HepG2 (cell line): Measurements from ENCODE around the gene REPIN1. TPM values are rescaled to one million over a fixed set of nuclear protein-coding genes. Genes with fewer than 3 reads are reported as not detected.

Experiments used
- AHR ChIP-seq: IDR thresholded peaks from 2 replicates; pipeline ENCODE4 v1.6.1; 2018; ENCODE audit warnings: missing genetic modification reagents, missing compliant biosample characterization
- HOXA5 ChIP-seq: sonication (generic); formaldehyde crosslinking; IDR thresholded peaks from 2 replicates; pipeline ENCODE4 v1.4.0; 2020; ENCODE audit warnings: missing genetic modification reagents
- KMT2A ChIP-seq: sonication (generic); formaldehyde crosslinking; IDR thresholded peaks from 2 replicates; pipeline ENCODE4 v1.4.0; 2020; ENCODE audit warnings: missing genetic modification reagents
- SALL1 ChIP-seq: sonication (generic); formaldehyde crosslinking; IDR thresholded peaks from 2 replicates; pipeline ENCODE4 v1.8.0; 2022; ENCODE audit warnings: mild to moderate bottlenecking, missing genetic modification reagents
- ZBTB7B ChIP-seq: sonication (generic); formaldehyde crosslinking; IDR thresholded peaks from 2 replicates; pipeline ENCODE4 v1.4.0; 2020; ENCODE audit warnings: missing genetic modification reagents
- ZFY ChIP-seq: sonication (generic); formaldehyde crosslinking; IDR thresholded peaks from 2 replicates; pipeline ENCODE4 v1.4.0; 2020; ENCODE audit warnings: missing genetic modification reagents
- ZNF546 ChIP-seq: sonication (generic); formaldehyde crosslinking; conservative IDR thresholded peaks from 2 replicates; pipeline ENCODE4 v1.8.1; 2023; ENCODE audit warnings: mild to moderate bottlenecking, missing genetic modification reagents
- ZNF556 ChIP-seq: sonication (generic); formaldehyde crosslinking; IDR thresholded peaks from 2 replicates; pipeline ENCODE4 v1.4.0; 2020; ENCODE audit warnings: mild to moderate bottlenecking, missing genetic modification reagents, borderline replicate concordance
- ZNF570 ChIP-seq: sonication (generic); formaldehyde crosslinking; IDR thresholded peaks from 2 replicates; pipeline ENCODE4 v1.4.0; 2020; ENCODE audit warnings: mild to moderate bottlenecking, missing genetic modification reagents, borderline replicate concordance
- ZNF614 ChIP-seq: IDR thresholded peaks from 2 replicates; pipeline ENCODE4 v1.6.1; 2018; ENCODE audit warnings: missing biosample characterization, missing genetic modification reagents, inconsistent platforms, borderline replicate concordance
- polyA plus RNA-seq, 8 experiments: library from polyadenylated mRNA; depleted of rRNA in 3 of 8; stranded (reverse) in 7 of 8; unstranded in 1 of 8; fragments of >200 nt; fragmentation: Illumina TruSeq in 4 of 8; extraction: Trizol in 4 of 8; gene quantifications; 2 replicates each; pipeline versions ENCODE4 v1.2.1 to v1.2.3, GENCODE V29; 2011 to 2016; ENCODE audit warnings: low read depth in 4 of 8, missing spikeins in 1 of 8, mixed read lengths in 1 of 8; ENCODE audit not compliant: insufficient read depth in 1 of 8
- total RNA-seq, 5 experiments: library from RNA; depleted of rRNA; stranded (reverse); fragments of >200 nt; fragmentation: Illumina TruSeq; extraction: Trizol; gene quantifications; 2 replicates each; pipeline ENCODE4 v1.2.3, GENCODE V29; 2016; ENCODE audit warnings: low read depth in 1 of 5
- TF ChIP-seq, protein P1 (sequence below): IDR thresholded peaks from 2 replicates; pipeline ENCODE4 v1.6.1; 2018; ENCODE audit warnings: missing genetic modification reagents
- TF ChIP-seq, protein P2 (sequence below): sonication (generic); formaldehyde crosslinking; IDR thresholded peaks from 2 replicates; pipeline ENCODE4 v1.4.0; 2020; ENCODE audit warnings: mild to moderate bottlenecking, missing genetic modification reagents
- TF ChIP-seq, protein P3 (sequence below): sonication (generic); formaldehyde crosslinking; IDR thresholded peaks from 2 replicates; pipeline ENCODE4 v1.4.0; 2020; ENCODE audit warnings: mild to moderate bottlenecking, missing genetic modification reagents

Gene REPIN1
- total and polyA plus RNA-seq, 2 of the 13 experiments (the other 11 are each of a cell fraction or from before 2014, with no cell fraction given), result 69.9 to 108 TPM

DNA sequence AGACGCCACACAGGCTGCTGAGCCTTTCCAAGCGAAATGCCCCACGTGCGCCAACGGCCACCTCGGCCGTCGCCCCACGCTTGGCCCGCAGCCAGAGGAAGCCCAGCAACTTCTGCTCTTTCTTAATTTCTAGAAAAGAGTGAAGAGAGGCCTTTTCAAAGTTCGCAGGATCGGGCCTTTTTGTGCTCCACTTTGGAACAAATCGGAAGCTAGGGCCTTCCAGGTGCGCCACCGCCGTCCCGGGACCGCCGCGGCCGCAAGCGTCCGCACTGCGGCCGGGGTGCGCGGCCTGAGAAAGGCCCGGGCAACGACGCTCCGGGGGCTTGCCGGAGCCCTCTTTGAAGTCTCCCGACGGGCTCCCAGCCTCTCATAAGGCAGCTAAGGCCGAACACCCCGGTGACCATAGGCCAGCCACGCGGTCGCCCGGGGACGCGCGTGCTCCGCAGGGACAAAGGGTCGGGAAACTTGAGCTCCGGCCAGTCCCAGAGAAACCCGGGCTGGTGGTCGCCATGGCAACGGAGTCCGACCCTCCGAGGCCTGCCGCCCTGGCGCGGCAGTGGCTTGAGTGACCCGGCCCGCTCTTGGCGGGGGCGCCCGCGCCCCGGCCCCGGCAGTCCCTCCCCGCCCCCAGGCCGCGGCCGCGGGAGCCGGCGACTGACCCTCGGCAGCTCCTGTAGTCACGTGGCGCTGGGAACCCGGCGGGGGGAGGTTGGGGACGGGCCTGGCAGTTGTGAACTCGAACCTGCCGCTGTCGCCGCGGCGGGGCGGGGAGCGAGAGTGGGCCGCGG is at the start of gene REPIN1 (continued):
- TF ChIP-seq ZBTB7B (CRISPR knock-in tag), result peak; percentile 73; the same call in 1 of the 2 replicates
- TF ChIP-seq AHR (CRISPR knock-in tag), result 0 out of 2 replicates have a peak, but pooled peaks have one; percentile 72
- TF ChIP-seq ZNF546 (CRISPR knock-in tag), result peak; percentile 83; the same call in 1 of the 2 replicates
- TF ChIP-seq SALL1 (CRISPR knock-in tag), result peak; percentile 85
- TF ChIP-seq ZNF570 (CRISPR knock-in tag), result peak; percentile 74; the same call in 1 of the 2 replicates
- TF ChIP-seq, protein P1, sequence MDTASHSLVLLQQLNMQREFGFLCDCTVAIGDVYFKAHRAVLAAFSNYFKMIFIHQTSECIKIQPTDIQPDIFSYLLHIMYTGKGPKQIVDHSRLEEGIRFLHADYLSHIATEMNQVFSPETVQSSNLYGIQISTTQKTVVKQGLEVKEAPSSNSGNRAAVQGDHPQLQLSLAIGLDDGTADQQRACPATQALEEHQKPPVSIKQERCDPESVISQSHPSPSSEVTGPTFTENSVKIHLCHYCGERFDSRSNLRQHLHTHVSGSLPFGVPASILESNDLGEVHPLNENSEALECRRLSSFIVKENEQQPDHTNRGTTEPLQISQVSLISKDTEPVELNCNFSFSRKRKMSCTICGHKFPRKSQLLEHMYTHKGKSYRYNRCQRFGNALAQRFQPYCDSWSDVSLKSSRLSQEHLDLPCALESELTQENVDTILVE, result peak; percentile 87; the same call in 1 of the 2 replicates
- peak; percentile 94 for TF ChIP-seq ZFY (CRISPR knock-in tag)
- peak; percentile 91; the same call in 1 of the 2 replicates for TF ChIP-seq ZNF556 (CRISPR knock-in tag)
- TF ChIP-seq, protein P2, sequence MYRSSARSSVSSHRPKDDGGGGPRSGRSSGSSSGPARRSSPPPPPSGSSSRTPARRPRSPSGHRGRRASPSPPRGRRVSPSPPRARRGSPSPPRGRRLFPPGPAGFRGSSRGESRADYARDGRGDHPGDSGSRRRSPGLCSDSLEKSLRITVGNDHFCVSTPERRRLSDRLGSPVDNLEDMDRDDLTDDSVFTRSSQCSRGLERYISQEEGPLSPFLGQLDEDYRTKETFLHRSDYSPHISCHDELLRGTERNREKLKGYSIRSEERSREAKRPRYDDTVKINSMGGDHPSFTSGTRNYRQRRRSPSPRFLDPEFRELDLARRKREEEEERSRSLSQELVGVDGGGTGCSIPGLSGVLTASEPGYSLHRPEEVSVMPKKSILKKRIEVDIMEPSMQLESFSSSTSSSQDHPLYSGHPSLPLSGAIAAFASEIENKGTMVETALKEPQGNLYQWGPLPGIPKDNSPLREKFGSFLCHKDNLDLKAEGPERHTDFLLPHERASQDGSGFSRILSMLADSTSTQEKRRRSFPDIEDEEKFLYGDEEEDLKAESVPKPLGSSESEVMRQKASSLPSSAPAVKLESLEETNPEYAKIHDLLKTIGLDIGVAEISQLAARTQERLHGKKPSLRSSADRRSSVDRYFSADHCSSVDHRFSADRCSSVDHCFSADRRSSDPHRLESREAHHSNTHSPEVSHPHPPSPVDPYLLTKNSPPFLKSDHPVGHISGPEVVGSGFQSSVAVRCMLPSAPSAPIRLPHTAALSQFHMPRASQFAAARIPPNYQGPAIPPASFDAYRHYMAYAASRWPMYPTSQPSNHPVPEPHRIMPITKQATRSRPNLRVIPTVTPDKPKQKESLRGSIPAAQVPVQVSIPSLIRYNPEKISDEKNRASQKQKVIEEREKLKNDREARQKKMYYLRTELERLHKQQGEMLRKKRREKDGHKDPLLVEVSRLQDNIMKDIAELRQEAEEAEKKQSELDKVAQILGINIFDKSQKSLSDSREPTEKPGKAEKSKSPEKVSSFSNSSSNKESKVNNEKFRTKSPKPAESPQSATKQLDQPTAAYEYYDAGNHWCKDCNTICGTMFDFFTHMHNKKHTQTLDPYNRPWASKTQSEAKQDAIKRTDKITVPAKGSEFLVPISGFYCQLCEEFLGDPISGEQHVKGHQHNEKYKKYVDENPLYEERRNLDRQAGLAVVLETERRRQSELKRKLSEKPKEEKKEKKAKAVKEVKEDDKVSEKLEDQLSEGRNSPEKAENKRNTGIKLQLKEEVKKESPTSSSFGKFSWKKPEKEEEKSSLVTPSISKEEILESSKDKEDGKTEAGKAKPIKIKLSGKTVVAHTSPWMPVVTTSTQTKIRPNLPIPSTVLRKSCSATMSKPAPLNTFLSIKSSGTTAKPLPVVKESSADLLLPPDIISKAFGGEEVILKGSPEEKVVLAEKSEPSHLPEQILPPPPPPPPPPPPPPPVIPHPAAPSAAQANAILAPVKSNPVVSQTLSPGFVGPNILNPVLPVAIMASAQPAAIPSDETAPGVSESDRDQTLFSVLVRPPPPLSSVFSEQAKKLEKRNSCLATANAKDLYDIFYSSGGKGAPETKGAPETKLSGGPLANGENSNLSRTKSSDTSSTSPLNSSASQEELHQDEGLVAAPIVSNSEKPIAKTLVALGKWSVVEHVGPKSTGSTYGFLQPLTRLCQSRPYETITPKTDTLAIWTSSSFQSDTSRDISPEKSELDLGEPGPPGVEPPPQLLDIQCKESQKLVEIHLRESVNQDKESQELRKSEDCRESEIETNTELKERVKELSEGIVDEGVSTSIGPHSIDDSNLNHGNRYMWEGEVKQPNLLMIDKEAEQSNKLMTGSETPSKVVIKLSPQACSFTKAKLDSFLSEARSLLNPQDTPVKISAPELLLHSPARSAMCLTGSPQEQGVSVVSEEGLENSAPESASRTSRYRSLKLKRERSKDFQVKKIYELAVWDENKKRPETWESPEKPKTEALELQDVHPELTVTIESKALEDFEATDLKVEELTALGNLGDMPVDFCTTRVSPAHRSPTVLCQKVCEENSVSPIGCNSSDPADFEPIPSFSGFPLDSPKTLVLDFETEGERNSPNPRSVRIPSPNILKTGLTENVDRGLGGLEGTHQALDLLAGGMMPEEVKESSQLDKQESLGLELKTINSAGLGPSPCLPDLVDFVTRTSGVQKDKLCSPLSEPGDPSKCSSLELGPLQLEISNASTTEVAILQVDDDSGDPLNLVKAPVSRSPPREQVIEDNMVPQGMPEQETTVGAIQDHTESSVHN (CRISPR knock-in tag), result peak; percentile 64; the same call in 1 of the 2 replicates
- peak; percentile 68 for TF ChIP-seq KMT2A (CRISPR knock-in tag)
- TF ChIP-seq ZNF614 (CRISPR knock-in tag), result peak; percentile 76; the same call in 1 of the 2 replicates
- TF ChIP-seq HOXA5 (CRISPR knock-in tag), result peak; percentile 73
- TF ChIP-seq, protein P3, sequence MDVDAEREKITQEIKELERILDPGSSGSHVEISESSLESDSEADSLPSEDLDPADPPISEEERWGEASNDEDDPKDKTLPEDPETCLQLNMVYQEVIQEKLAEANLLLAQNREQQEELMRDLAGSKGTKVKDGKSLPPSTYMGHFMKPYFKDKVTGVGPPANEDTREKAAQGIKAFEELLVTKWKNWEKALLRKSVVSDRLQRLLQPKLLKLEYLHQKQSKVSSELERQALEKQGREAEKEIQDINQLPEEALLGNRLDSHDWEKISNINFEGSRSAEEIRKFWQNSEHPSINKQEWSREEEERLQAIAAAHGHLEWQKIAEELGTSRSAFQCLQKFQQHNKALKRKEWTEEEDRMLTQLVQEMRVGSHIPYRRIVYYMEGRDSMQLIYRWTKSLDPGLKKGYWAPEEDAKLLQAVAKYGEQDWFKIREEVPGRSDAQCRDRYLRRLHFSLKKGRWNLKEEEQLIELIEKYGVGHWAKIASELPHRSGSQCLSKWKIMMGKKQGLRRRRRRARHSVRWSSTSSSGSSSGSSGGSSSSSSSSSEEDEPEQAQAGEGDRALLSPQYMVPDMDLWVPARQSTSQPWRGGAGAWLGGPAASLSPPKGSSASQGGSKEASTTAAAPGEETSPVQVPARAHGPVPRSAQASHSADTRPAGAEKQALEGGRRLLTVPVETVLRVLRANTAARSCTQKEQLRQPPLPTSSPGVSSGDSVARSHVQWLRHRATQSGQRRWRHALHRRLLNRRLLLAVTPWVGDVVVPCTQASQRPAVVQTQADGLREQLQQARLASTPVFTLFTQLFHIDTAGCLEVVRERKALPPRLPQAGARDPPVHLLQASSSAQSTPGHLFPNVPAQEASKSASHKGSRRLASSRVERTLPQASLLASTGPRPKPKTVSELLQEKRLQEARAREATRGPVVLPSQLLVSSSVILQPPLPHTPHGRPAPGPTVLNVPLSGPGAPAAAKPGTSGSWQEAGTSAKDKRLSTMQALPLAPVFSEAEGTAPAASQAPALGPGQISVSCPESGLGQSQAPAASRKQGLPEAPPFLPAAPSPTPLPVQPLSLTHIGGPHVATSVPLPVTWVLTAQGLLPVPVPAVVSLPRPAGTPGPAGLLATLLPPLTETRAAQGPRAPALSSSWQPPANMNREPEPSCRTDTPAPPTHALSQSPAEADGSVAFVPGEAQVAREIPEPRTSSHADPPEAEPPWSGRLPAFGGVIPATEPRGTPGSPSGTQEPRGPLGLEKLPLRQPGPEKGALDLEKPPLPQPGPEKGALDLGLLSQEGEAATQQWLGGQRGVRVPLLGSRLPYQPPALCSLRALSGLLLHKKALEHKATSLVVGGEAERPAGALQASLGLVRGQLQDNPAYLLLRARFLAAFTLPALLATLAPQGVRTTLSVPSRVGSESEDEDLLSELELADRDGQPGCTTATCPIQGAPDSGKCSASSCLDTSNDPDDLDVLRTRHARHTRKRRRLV (CRISPR knock-in tag), result no peak
